GM19455 (cell line): Measurements from ENCODE around the gene DKK1.
"Not testable (repeated sequence)": the region's sequence is repeated elsewhere in the genome, so short reads cannot be mapped to it uniquely, and the experiment has no call there.

Source experiments
- ATAC-seq: cut with Tn5 transposase; IDR thresholded peaks from one replicate; pipeline ENCODE4 v1.9.1; 2021; ENCODE audit not compliant: unreplicated experiment

DKK1 gene

GRCh38 chr10:52365547-52366432 lies 51.7 kb downstream of the DKK1 start:
- not testable (repeated sequence) for ATAC-seq
